ENCODE measurements around the gene TAL1. TPM values are rescaled to one million over a fixed set of nuclear protein-coding genes. Genes with fewer than 3 reads are reported as not detected.

Gene TAL1
- total RNA-seq, 1 donor from 2014 or later: not detected

DNA sequence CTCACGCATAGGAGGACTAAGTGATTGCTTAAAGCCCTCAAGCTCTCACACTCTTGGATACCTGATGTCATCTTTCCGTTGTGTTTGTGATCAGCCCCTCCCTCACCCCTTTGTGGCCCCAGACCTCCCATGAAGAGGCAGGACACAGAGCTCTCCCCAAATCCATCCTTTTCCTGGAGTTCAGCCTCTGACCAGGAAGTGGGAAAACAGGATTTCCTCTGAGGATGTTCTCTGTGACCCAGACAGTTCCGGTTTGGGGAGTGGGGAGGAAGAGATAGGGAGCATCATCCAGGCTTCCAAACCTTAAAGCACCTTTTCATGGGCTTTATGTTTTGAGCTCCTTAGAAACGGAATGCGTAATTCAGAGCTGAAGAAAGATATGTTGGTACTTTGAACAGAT is 11.9 kb upstream of the TAL1 start:
- no peak overlapping the region for H3K4me3 Mint-ChIP-seq
- no peaks in the 10 kb centered on the region for H3K9me3 Mint-ChIP-seq
- peaks cover 8% of the 10 kb centered on the region for H3K27me3 Mint-ChIP-seq (ENCODE audit: insufficient read depth, low read depth)

DNA sequence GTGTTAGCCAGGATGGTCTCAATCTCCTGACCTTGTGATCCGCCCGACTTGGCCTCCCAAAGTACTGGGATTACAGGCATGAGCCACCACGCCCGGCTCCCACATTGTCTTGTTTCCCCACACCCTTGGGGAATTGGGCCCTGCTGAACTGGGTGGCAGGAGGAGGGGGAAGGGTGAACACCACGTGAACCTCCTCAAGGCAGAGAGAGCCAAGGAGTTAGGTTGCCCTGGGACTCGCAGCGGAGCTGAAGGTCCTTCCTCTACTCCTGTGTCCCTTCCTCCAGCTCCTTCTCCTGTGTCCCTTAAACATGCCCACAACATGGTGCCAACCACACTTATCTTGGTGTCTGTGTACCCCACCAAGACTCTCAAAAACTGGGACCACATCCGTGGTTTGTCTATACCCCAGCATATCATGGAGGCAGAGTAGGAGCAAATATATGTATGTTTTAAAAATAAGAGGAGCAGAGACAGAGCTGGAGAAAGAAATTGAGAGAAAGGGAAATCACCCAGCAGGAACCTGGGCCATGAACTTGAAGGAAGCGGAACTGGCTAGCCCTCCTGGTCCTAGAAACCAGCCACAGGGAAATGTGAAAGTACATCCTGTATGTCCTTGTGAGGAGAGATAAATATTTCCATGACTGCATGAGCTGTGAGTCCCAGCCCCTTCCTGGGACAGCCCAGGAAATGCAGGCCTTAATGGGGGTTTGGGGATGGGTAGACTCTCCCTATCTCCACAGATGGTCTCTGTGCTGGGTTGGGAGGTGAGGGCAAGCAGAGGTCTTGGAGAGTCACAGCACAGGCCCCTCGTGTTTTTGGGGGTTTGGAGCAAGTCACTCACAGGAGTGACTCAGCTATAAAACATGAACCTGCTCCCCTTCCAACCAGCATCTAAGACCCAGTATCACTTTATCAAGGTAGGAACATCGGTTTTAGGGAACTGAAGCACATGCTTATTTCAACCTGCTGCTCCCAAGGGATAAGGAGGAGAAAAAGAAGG is 9.4 kb upstream of the TAL1 start:
- DNase-seq (ENCODE audit: low spot score): no peak
- H3K27me3 Mint-ChIP-seq (ENCODE audit: insufficient read depth, low read depth): peaks cover 9% of the 10 kb centered on the region
- peaks cover 2% of the 10 kb centered on the region for H3K4me1 Mint-ChIP-seq
- H3K79me2 ChIP-seq (ENCODE audit: low read depth): no peaks in the 10 kb centered on the region
- H3K36me3 Mint-ChIP-seq: no peaks in the 10 kb centered on the region
- H3K9me3 ChIP-seq (ENCODE audit: low read depth): no peaks in the 10 kb centered on the region
- no peaks in the 10 kb centered on the region for H3K4me1 ChIP-seq
- no peak overlapping the region for H3K27ac ChIP-seq
- H3F3A ChIP-seq (ENCODE audit: low read depth): no peaks in the 10 kb centered on the region
- H3K27me3 ChIP-seq: peaks cover 86% of the 10 kb centered on the region
- no peak overlapping the region for H3K9ac ChIP-seq
- no peaks in the 10 kb centered on the region for H3K9me3 Mint-ChIP-seq
- H3K36me3 ChIP-seq: no peaks in the 10 kb centered on the region
- no peak overlapping the region for H3K4me3 ChIP-seq
- no peaks in the 10 kb centered on the region for H4K20me1 ChIP-seq (ENCODE audit: low read depth)
- H3K27ac Mint-ChIP-seq: no peak overlapping the region
- TF ChIP-seq, protein P1, sequence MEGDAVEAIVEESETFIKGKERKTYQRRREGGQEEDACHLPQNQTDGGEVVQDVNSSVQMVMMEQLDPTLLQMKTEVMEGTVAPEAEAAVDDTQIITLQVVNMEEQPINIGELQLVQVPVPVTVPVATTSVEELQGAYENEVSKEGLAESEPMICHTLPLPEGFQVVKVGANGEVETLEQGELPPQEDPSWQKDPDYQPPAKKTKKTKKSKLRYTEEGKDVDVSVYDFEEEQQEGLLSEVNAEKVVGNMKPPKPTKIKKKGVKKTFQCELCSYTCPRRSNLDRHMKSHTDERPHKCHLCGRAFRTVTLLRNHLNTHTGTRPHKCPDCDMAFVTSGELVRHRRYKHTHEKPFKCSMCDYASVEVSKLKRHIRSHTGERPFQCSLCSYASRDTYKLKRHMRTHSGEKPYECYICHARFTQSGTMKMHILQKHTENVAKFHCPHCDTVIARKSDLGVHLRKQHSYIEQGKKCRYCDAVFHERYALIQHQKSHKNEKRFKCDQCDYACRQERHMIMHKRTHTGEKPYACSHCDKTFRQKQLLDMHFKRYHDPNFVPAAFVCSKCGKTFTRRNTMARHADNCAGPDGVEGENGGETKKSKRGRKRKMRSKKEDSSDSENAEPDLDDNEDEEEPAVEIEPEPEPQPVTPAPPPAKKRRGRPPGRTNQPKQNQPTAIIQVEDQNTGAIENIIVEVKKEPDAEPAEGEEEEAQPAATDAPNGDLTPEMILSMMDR (IDR thresholded peaks at IDR 0.05): no peak
- H3K4me2 ChIP-seq: no peak overlapping the region
- H2AFZ ChIP-seq (replicated peaks): no peak overlapping the region
- no peak overlapping the region for H3K4me3 Mint-ChIP-seq

More for the DNA sequence above, 11.9 kb upstream of the TAL1 start:
- H3K27ac Mint-ChIP-seq: no peak overlapping the region
- Histone ChIP-seq H3K9ac (no peak overlapping the region), H3K4me3 (no peak overlapping the region), H4K20me1 (ENCODE audit: low read depth) (no peaks in the 10 kb centered on the region), H3K27me3 (peaks cover 61% of the 10 kb centered on the region), H3F3A (ENCODE audit: low read depth) (no peaks in the 10 kb centered on the region), H3K27ac (no peak overlapping the region), H3K4me1 (no peaks in the 10 kb centered on the region), H3K36me3 (no peaks in the 10 kb centered on the region), H2AFZ (replicated peaks) (no peak overlapping the region), H3K4me2 (no peak overlapping the region), H3K79me2 (ENCODE audit: low read depth) (no peaks in the 10 kb centered on the region), H3K9me3 (ENCODE audit: low read depth) (no peaks in the 10 kb centered on the region)
- H3K4me1 Mint-ChIP-seq: peaks cover 2% of the 10 kb centered on the region
- TF ChIP-seq, protein P1 (IDR thresholded peaks at IDR 0.05): no peak
- no peak for TF ChIP-seq EZH2 (IDR thresholded peaks at IDR 0.05)
- no peak for DNase-seq (ENCODE audit: low spot score)
- peaks cover under 1% of the 10 kb centered on the region for H3K36me3 Mint-ChIP-seq

DNA sequence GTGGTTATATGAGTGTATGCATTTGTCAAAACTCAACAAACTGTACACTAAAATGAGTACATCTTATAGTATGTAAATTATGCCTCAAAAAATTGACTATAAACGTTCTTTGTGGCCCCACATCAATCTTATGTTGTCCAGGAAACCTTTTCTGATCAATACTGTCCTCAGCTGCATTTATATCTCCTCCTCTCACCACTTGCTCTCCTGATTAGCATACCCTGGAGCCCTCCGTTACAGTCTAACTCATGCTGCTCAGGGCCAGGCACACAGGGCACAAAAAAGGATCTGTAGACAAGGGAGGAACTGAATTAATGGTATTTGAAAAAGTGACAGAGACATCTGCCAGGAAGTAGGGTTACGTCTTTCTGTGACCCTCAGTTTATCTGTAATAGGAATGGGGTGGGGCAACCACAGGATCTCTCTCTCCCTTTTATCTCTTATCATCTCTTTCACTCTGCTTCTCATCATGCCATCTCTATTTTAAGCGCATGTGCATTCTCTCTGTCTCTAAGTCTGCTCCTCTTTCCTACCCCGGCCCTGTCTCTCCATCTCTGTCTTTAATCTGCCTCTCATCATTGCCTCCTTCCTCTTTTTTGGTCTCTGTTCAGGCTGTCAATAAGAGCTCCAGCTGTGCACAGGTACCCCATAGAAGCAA is 7.0 kb upstream of the TAL1 start:
- TF ChIP-seq EZH2phosphoT487 (IDR thresholded peaks at IDR 0.05) (no peak), EZH2 (IDR thresholded peaks at IDR 0.05) (no peak)
- TF ChIP-seq, protein P1 (IDR thresholded peaks at IDR 0.05): no peak
- Mint-ChIP-seq H3K36me3 (no peaks in the 10 kb centered on the region), H3K27ac (no peak overlapping the region), H3K4me3 (no peak overlapping the region), H3K4me1 (peaks cover 5% of the 10 kb centered on the region), H3K27me3 (ENCODE audit: insufficient read depth, low read depth) (peaks cover 22% of the 10 kb centered on the region), H3K9me3 (peaks cover 2% of the 10 kb centered on the region)
- Histone ChIP-seq H3K27me3 (peaks cover 91% of the 10 kb centered on the region), H3K4me1 (peaks cover 5% of the 10 kb centered on the region), H3K36me3 (no peaks in the 10 kb centered on the region), H3K9me3 (ENCODE audit: low read depth) (no peaks in the 10 kb centered on the region), H3K27ac (no peak overlapping the region), H2AFZ (replicated peaks) (no peak overlapping the region), H3K4me2 (no peak overlapping the region), H3K79me2 (ENCODE audit: low read depth) (no peaks in the 10 kb centered on the region), H3F3A (ENCODE audit: low read depth) (no peaks in the 10 kb centered on the region), H3K9ac (no peak overlapping the region), H4K20me1 (ENCODE audit: low read depth) (peaks cover 12% of the 10 kb centered on the region), H3K4me3 (no peak overlapping the region)
- no peak for DNase-seq (ENCODE audit: low spot score)
